A549 treated with AZD9567 at 1 μM for 4 hours (cell line): ENCODE measurements around the gene CCRL2. TPM values are rescaled to one million over a fixed set of nuclear protein-coding genes. Genes with fewer than 3 reads are reported as not detected.

Source experiments
- total RNA-seq: library from RNA; stranded (reverse); fragments of 200-300 nt; extraction: Qiagen RNA extraction; gene quantifications from 5 replicates; pipeline ENCODE4 v1.2.3, GENCODE V29; 2022; ENCODE audit not compliant: insufficient read depth

Gene CCRL2, protein sequence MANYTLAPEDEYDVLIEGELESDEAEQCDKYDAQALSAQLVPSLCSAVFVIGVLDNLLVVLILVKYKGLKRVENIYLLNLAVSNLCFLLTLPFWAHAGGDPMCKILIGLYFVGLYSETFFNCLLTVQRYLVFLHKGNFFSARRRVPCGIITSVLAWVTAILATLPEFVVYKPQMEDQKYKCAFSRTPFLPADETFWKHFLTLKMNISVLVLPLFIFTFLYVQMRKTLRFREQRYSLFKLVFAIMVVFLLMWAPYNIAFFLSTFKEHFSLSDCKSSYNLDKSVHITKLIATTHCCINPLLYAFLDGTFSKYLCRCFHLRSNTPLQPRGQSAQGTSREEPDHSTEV
- total RNA-seq = 0.05 to 0.11 TPM (median 0.09 TPM) in 4 of 5 replicates, not detected in the other

DNA sequence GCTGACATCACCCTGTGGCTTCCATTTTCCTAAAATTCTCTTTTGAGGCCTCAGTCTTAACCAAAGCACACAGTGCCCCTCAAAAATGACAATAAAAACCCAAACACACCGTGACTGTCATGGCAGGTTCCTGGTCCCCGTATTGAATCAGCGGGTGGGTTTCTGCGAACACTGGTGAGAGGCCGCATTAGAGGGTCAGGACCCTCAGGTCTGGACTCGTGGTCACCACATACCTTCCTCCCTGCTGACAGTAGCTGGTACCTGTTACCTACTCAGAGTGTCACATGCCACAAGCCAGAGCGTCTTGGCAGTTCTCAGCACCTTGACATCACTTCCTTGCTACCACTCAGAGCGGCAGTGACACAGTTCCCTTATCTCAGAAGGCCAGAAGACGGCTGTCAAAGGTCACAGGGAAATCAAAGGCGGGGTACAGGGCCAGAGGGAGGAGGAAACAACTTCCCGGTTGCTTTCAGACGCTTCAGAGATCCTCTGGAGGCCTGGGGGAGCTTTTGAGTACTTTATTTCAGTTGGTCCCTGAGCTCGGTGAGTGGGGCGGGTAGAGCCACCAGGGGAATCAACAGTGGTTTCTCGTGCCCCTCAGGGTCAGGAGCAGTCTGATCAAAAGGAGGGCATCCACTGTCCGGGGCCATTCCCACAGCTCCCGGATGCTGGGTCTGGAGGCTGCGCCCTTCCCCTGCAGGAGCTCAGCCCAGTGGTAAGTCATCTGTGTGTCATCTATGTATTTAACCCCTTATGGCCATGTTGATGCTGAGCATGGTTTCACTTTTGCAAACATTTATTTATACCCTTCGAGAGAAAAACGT is at the start of gene CCRL2, which contains the start of gene CCR5AS:
Gene CCRL2, plus strand, starts transcription at position 472 of the 824 bp plus-strand sequence. CDS start 821 bp downstream, outside the sequence.
Gene CCR5AS, minus strand, starts transcription at position 279 of the 824 bp plus-strand sequence.

DNA sequence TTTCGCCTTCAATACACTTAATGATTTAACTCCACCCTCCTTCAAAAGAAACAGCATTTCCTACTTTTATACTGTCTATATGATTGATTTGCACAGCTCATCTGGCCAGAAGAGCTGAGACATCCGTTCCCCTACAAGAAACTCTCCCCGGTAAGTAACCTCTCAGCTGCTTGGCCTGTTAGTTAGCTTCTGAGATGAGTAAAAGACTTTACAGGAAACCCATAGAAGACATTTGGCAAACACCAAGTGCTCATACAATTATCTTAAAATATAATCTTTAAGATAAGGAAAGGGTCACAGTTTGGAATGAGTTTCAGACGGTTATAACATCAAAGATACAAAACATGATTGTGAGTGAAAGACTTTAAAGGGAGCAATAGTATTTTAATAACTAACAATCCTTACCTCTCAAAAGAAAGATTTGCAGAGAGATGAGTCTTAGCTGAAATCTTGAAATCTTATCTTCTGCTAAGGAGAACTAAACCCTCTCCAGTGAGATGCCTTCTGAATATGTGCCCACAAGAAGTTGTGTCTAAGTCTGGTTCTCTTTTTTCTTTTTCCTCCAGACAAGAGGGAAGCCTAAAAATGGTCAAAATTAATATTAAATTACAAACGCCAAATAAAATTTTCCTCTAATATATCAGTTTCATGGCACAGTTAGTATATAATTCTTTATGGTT is 36.1 kb upstream of the CCRL2 start, which contains the start of gene CCR5:
Gene CCR5, plus strand, starts transcription at position 108 of the 680 bp plus-strand sequence. CDS start 1,957 bp downstream, outside the sequence.

Other genes with a start within 250 kb of the CCRL2 start
- gene CCR1, start 198.9 kb upstream of the CCRL2 start, total RNA-seq = not detected in 5 replicates
- not detected in 5 replicates for gene CCR3, start 164.8 kb upstream of the CCRL2 start, total RNA-seq
- gene CCR2, start 53.1 kb upstream of the CCRL2 start, total RNA-seq = not detected in 5 replicates
- not detected in 5 replicates for gene CCR5, start 36.3 kb upstream of the CCRL2 start, total RNA-seq
- gene LTF, start 57.6 kb downstream of the CCRL2 start, total RNA-seq = 0.05 TPM in 1 of 5 replicates, not detected in the others
- not detected in 5 replicates for gene RTP3, start 90.7 kb downstream of the CCRL2 start, total RNA-seq
- gene LRRC2, start 159.0 kb downstream of the CCRL2 start, total RNA-seq = 0.01 TPM in 1 of 5 replicates, not detected in the others
- not detected in 5 replicates for gene FAM240A, start 205.3 kb downstream of the CCRL2 start, total RNA-seq